H1 (cell line): ENCODE results near the gene NRDE2. TPM values are rescaled to one million over a fixed set of nuclear protein-coding genes. Genes with fewer than 3 reads are reported as not detected.
"Not testable (repeated sequence)": the region's sequence is repeated elsewhere in the genome, so short reads cannot be mapped to it uniquely, and the experiment has no call there.

Experiments
- CTCF ChIA-PET: fragments of 300-600 bp; sonication (Branson Sonifier 250); formaldehyde crosslinking; loops from one replicate; lab custom pipeline; 2021; ENCODE audit not compliant: partially characterized antibody; lab: Charles Lee
- POLR2A ChIA-PET: fragments of 300-600 bp; sonication (Branson Sonifier 250); formaldehyde crosslinking; loops from one replicate; lab custom pipeline; 2021; ENCODE audit warnings: inconsistent platforms; ENCODE audit not compliant: partially characterized antibody; lab: Charles Lee
- DNase-seq, 2 experiments: peaks; one replicate each; pipeline versions ENCODE4 v3.0.0 to v3.0.0-alpha.2; 2010 to 2022; ENCODE audit warnings: low spot score in 2 of 2, low read depth in 1 of 2, mixed read lengths in 1 of 2
- FAIRE-seq: peaks from 2 replicates; lab custom pipeline; 2011; peaks lifted over from hg19 to GRCh38; lab: Jason Lieb, UNC
- H2AFZ ChIP-seq: 2 replicates; pipeline ENCODE4 v1.8.1; 2012; ENCODE audit warnings: low read length, inconsistent platforms
- H2AK5ac ChIP-seq: 2 replicates; pipeline ENCODE4 v1.6.1; 2013; ENCODE audit warnings: low read depth, low read length
- H2BK120ac ChIP-seq: replicated peaks from 2 replicates; pipeline ENCODE3; 2013; ENCODE audit warnings: low read depth, low read length, inconsistent platforms
- H2BK12ac ChIP-seq: 2 replicates; pipeline ENCODE4 v1.6.1; 2013; ENCODE audit warnings: low read depth, low read length
- H2BK15ac ChIP-seq: 2 replicates; pipeline ENCODE4 v1.6.1; 2013; ENCODE audit warnings: low read length
- H2BK20ac ChIP-seq: 2 replicates; pipeline ENCODE4 v1.6.1; 2013; ENCODE audit warnings: low read length
- H2BK5ac ChIP-seq: 2 replicates; pipeline ENCODE4 v1.6.1; 2013; ENCODE audit warnings: low read depth, low read length
- H3K14ac ChIP-seq: 2 replicates; pipeline ENCODE4 v1.6.1; 2013; ENCODE audit warnings: inconsistent platforms; ENCODE audit not compliant: insufficient read length
- H3K18ac ChIP-seq: 2 replicates; pipeline ENCODE4 v1.6.1; 2013; ENCODE audit warnings: low read length; ENCODE audit errors: extremely low read depth
- H3K23ac ChIP-seq: 2 replicates; pipeline ENCODE4 v1.6.1; 2013; ENCODE audit warnings: inconsistent platforms; ENCODE audit not compliant: insufficient read length
- H3K23me2 ChIP-seq: 2 replicates; pipeline ENCODE4 v1.6.1; 2013; ENCODE audit warnings: low read depth, low read length
- H3K27ac ChIP-seq: 2 replicates; pipeline ENCODE4 v1.6.1; 2011; ENCODE audit warnings: low read depth, low read length, inconsistent platforms
- H3K27me3 ChIP-seq, 4 experiments: replicated peaks in 1 of 4; 1 replicate in 1 of 4; 2 replicates in 3 of 4; pipeline versions ENCODE4 v1.6.1 to v1.8.1; 2011 to 2013; ENCODE audit warnings: low read length in 3 of 4, mild to moderate bottlenecking in 3 of 4, inconsistent platforms in 2 of 4, mixed read lengths in 2 of 4, moderate library complexity in 1 of 4; ENCODE audit not compliant: control insufficient read depth in 3 of 4, insufficient read depth in 3 of 4; ENCODE audit errors: extremely low read depth in 1 of 4
- H3K36me3 ChIP-seq, 4 experiments: 2 replicates each; pipeline versions ENCODE4 v1.6.1 to v1.8.1; 2011 to 2013; ENCODE audit warnings: mild to moderate bottlenecking in 4 of 4, low read length in 3 of 4, moderate library complexity in 2 of 4, control low read depth in 1 of 4, inconsistent platforms in 1 of 4; ENCODE audit not compliant: insufficient read depth in 4 of 4, control insufficient read depth in 2 of 4
- H3K4ac ChIP-seq: replicated peaks from 2 replicates; pipeline ENCODE3; 2013; ENCODE audit warnings: low read length, low read depth, mixed read lengths, inconsistent platforms; ENCODE audit not compliant: insufficient read length
- H3K4me1 ChIP-seq, 4 experiments: replicated peaks in 1 of 4; 1 replicate in 1 of 4; 2 replicates in 3 of 4; pipeline versions ENCODE4 v1.6.1 to v1.8.1; 2011 to 2013; ENCODE audit warnings: low read length in 3 of 4, inconsistent platforms in 2 of 4, mixed read lengths in 1 of 4; ENCODE audit not compliant: insufficient read depth in 4 of 4, control insufficient read depth in 3 of 4
- H3K4me2 ChIP-seq, 2 experiments: 2 replicates each; pipeline versions ENCODE4 v1.6.1 to v1.8.1; 2011 to 2013; ENCODE audit warnings: low read depth in 2 of 2, low read length in 2 of 2, control low read depth in 1 of 2, inconsistent platforms in 1 of 2, mild to moderate bottlenecking in 1 of 2; ENCODE audit not compliant: insufficient read depth in 1 of 2
- H3K4me3 ChIP-seq, 4 experiments: fragments of 200-600, 300-600 bp in 1 of 4; sonication (generic), shearing (Covaris generic), sonication (Bioruptor Twin) in 1 of 4; 2 replicates each; pipeline versions ENCODE4 v1.5.1 to v1.8.1; 2011 to 2016; ENCODE audit warnings: low read length in 4 of 4, low read depth in 3 of 4, control low read depth in 2 of 4, inconsistent platforms in 2 of 4, mild to moderate bottlenecking in 2 of 4, mixed read lengths in 1 of 4, moderate library complexity in 1 of 4; ENCODE audit not compliant: insufficient read depth in 2 of 4; ENCODE audit errors: extremely low read depth in 1 of 4
- H3K56ac ChIP-seq: replicated peaks from 2 replicates; pipeline ENCODE3; 2013; ENCODE audit warnings: low read depth, mild to moderate bottlenecking, mixed read lengths, low read length, inconsistent platforms; ENCODE audit not compliant: insufficient read length
- H3K79me1 ChIP-seq: 2 replicates; pipeline ENCODE4 v1.6.1; 2013; ENCODE audit warnings: low read depth, low read length, control low read depth
- H3K79me2 ChIP-seq, 2 experiments: 2 replicates each; pipeline versions ENCODE4 v1.6.1 to v1.8.1; 2012 to 2013; ENCODE audit warnings: low read length in 2 of 2, mild to moderate bottlenecking in 2 of 2, inconsistent platforms in 1 of 2; ENCODE audit not compliant: insufficient read depth in 2 of 2, control insufficient read depth in 1 of 2
- H3K9ac ChIP-seq, 4 experiments: replicated peaks in 1 of 4; 1 replicate in 1 of 4; 2 replicates in 3 of 4; pipeline versions ENCODE4 v1.6.1 to v1.8.1; 2011 to 2013; ENCODE audit warnings: low read depth in 3 of 4, low read length in 3 of 4, control low read depth in 2 of 4, mild to moderate bottlenecking in 2 of 4, moderate library complexity in 2 of 4, inconsistent platforms in 1 of 4; ENCODE audit errors: extremely low read depth in 1 of 4
- H3K9me3 ChIP-seq, 2 experiments: 2 replicates each; pipeline versions ENCODE4 v1.6.1 to v1.8.1; 2012 to 2013; ENCODE audit warnings: mild to moderate bottlenecking in 2 of 2, moderate library complexity in 2 of 2, control low read depth in 1 of 2, inconsistent platforms in 1 of 2, low read depth in 1 of 2, low read length in 1 of 2, mixed read lengths in 1 of 2; ENCODE audit not compliant: insufficient read depth in 2 of 2
- H4K20me1 ChIP-seq, 2 experiments: replicated peaks in 1 of 2; 2 replicates each; pipeline versions ENCODE3 to v1.8.1; 2011 to 2013; ENCODE audit warnings: inconsistent platforms in 2 of 2, low read length in 2 of 2, mild to moderate bottlenecking in 1 of 2; ENCODE audit not compliant: insufficient read depth in 2 of 2, control insufficient read depth in 1 of 2
- H4K5ac ChIP-seq: 2 replicates; pipeline ENCODE4 v1.6.1; 2013; ENCODE audit warnings: low read length, low read depth, mixed read lengths, inconsistent platforms; ENCODE audit not compliant: insufficient read length
- H4K8ac ChIP-seq: 2 replicates; pipeline ENCODE4 v1.8.0; 2013; ENCODE audit warnings: mild to moderate bottlenecking, moderate library complexity, low read length, inconsistent platforms; ENCODE audit not compliant: insufficient read depth; ENCODE audit errors: extremely low read depth
- H4K91ac ChIP-seq: replicated peaks from 2 replicates; pipeline ENCODE3; 2013; ENCODE audit warnings: low read length, mixed read lengths, inconsistent platforms; ENCODE audit not compliant: insufficient read length
- WGBS, 2 experiments: shearing (Covaris generic) in 1 of 2; methylation state at CpG; one replicate each; pipeline versions ENCODE4 v1.1.6 to v1.1.7; 2013 to 2015; ENCODE audit warnings: low lambda C conversion rate in 2 of 2, mixed read lengths in 2 of 2, inconsistent platforms in 1 of 2, low coverage in 1 of 2, missing lambda C conversion rate in 1 of 2; ENCODE audit not compliant: insufficient replicate concordance in 2 of 2, insufficient coverage in 1 of 2, insufficient read length in 1 of 2; ENCODE audit errors: extremely low coverage in 1 of 2, missing lambda C conversion rate in 1 of 2; 5-methylcytosine and 5-hydroxymethylcytosine counted together
- polyA plus RNA-seq, 7 experiments: library from polyadenylated mRNA; depleted of rRNA in 3 of 7; stranded (reverse) in 5 of 7; unstranded in 2 of 7; fragments of >200 nt in 5 of 7; fragments of 200-250 nt in 2 of 7; gene quantifications; 1 replicate in 5 of 7; 2 replicates in 1 of 7; 4 replicates in 1 of 7; pipeline versions ENCODE4 v1.2.1 to v1.2.3, GENCODE V29; 2011 to 2013; ENCODE audit warnings: missing spikeins in 2 of 7, mixed read lengths in 2 of 7
- total RNA-seq: library from RNA; stranded (reverse); fragmentation: NEBNext Ultra II Directional; extraction: Animal tissue kit (Norgen Biotek cat#: 25700); gene quantifications from 2 replicates; pipeline ENCODE4 v1.2.1, GENCODE V29; 2021

The NRDE2 gene
- total and polyA plus RNA-seq, 2 of the 8 experiments (the other 6 are each of a cell fraction or from before 2014, with no cell fraction given): 4.9 to 12.1 TPM

DNA sequence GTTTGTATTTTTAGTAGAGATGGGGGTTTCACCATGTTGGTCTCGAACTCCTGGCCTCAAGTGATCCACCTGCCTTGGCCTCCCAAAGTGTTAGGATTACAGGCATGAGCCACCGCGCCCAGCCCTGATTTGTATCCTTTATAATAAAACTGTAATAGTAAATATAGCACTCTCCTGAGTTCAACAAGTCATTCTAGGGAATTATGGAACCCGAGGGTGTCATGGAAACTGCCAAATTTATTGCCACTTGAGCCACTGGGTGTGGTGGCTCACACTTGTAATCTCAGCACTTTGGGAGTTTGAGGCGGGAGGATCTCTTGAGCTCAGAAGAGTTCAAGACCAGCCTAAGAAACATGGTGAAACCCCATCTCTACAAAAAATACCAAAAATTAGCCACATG lies 9.5 kb upstream of the NRDE2 start:
- H3K23ac ChIP-seq, H2BK15ac ChIP-seq, H2BK5ac ChIP-seq, H3K4ac ChIP-seq, H3K4me2 ChIP-seq, H4K20me1 ChIP-seq, H3K36me3 ChIP-seq, H3K23me2 ChIP-seq, H3K9me3 ChIP-seq, H2BK20ac ChIP-seq, H2AK5ac ChIP-seq, H2AFZ ChIP-seq, H2BK120ac ChIP-seq, H3K27ac ChIP-seq, H4K5ac ChIP-seq, H3K18ac ChIP-seq, CTCF ChIA-PET, H3K27me3 ChIP-seq, H3K56ac ChIP-seq, H3K79me2 ChIP-seq, H3K14ac ChIP-seq, H3K9ac ChIP-seq, H2BK12ac ChIP-seq, DNase-seq, H3K4me3 ChIP-seq, H3K79me1 ChIP-seq, FAIRE-seq, H4K8ac ChIP-seq, H4K91ac ChIP-seq, H3K4me1 ChIP-seq: not testable (repeated sequence)
- POLR2A ChIA-PET: interaction anchor here (0.6 kb wide), 1 partner anchor 190 kb away, joined by 3 read pairs; no protein-coding TSS in a partner anchor
- 85% methylated on average over 5 of the region's 5 CpGs; no CpG with 5 or more reads in 1 of the 2 experiments for WGBS, 2 experiments
